OCI-LY1 (cell line): ENCODE results near the gene MAGEE1.

Experiments used
- EZH2 ChIP-seq: fragments of 200-600 bp; sonication (generic), shearing (Covaris generic); IDR thresholded peaks from 2 replicates; pipeline ENCODE4 v1.8.0; 2017; ENCODE audit warnings: borderline replicate concordance, mixed run types, mild to moderate bottlenecking, antibody characterized with exemption, low read length, moderate library complexity, mixed read lengths
- TF ChIP-seq, protein P1 (sequence below): fragments of 200-600 bp; sonication (generic), shearing (Covaris generic); IDR thresholded peaks from 2 replicates; pipeline ENCODE4 v1.5.1; 2017; ENCODE audit warnings: mild to moderate bottlenecking, antibody characterized with exemption, low read length, moderate library complexity, mixed read lengths

DNA sequence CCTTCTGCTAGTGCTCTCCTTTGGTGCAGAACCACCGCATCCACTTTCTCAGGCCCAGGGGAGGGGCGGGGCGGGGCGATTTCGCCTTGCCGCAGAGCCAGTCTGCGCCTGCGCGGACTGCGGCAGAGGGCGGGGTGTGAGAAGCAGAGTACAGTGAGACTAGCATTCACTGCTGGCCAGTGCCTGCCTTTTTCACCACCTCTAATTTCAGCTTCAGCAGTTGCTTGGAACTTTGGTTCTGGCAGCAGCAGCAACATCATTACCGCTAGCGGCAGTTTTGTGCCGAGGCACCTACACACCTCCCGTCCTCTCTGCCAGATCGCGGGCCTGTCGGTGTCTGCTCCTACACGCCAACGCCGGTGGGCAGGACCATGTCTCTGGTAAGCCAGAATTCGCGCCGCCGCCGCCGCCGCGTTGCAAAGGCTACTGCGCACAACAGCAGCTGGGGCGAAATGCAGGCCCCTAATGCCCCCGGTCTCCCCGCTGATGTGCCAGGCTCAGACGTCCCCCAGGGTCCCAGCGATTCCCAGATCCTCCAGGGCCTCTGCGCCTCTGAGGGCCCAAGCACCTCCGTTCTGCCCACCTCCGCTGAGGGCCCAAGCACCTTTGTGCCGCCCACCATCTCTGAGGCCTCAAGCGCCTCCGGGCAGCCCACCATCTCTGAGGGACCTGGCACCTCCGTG lies at the start of gene MAGEE1:
- TF ChIP-seq, protein P1, sequence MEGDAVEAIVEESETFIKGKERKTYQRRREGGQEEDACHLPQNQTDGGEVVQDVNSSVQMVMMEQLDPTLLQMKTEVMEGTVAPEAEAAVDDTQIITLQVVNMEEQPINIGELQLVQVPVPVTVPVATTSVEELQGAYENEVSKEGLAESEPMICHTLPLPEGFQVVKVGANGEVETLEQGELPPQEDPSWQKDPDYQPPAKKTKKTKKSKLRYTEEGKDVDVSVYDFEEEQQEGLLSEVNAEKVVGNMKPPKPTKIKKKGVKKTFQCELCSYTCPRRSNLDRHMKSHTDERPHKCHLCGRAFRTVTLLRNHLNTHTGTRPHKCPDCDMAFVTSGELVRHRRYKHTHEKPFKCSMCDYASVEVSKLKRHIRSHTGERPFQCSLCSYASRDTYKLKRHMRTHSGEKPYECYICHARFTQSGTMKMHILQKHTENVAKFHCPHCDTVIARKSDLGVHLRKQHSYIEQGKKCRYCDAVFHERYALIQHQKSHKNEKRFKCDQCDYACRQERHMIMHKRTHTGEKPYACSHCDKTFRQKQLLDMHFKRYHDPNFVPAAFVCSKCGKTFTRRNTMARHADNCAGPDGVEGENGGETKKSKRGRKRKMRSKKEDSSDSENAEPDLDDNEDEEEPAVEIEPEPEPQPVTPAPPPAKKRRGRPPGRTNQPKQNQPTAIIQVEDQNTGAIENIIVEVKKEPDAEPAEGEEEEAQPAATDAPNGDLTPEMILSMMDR, result no peak
- no peak for TF ChIP-seq EZH2
